ENCODE data around the gene TTC21A. TPM values are rescaled to one million over a fixed set of nuclear protein-coding genes. Genes with fewer than 3 reads are reported as not detected.

TTC21A gene
- total RNA-seq, 1 donor from 2014 or later: 3.9 TPM

DNA sequence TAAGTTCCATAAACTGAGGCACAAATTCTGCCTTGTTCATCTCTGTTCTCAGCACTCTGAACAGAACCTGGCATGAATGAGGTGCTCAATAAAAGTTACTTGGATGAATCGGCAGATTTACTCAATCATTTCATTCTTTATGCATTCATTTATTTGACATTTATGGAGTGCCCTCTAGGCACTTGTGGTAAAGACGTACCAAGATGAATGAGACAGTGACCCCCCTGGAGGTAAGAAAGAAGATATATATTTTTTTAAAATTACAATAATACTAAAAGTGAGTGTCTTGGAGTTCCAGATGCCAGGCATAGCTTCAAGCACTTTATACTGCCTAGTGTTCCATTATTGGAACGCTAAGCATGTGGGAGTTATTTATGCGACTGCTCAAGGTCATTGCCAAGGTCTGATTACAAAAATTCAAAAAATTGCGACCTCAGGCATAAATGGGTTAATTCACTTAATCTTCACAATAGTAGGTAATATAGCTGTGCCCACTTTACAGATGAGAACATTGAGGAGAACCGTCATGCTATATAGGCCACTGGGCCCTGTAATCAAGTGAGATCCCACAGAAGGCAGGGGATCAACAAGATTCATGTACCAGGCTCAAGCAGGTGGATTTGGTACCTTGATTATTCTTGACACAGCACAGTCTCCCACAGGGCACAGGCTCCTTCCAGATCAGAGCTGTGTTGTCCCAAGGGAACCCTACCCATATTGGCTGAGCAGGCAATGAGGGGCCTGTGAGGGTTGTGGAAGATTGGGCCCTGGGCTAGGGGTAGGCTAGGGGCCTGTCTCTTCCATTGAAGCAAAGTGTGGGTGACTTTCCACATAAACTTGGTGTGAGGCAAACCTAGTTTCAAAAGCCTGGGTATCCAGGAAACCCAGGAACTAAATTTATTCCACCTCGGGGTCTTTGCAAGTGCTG lies 74.2 kb downstream of the TTC21A start:
- Histone ChIP-seq H2AFZ (ENCODE audit: low read depth, low read length) (peak overlapping the region; percentile 86), H3K79me2 (ENCODE audit: insufficient read depth, low read length) (no peaks in the 10 kb centered on the region), H3K36me3 (ENCODE audit: insufficient read depth, low read length) (no peaks in the 10 kb centered on the region), H3K4me2 (ENCODE audit: low read length) (peak overlapping the region; percentile 88), H3K4me1 (ENCODE audit: insufficient read depth, low read length) (peaks cover 19% of the 10 kb centered on the region), H3K4me3 (ENCODE audit: insufficient read depth, low read depth, low read length) (peak overlapping the region; percentile 45), H3K27me3 (ENCODE audit: insufficient read depth, low read length) (no peaks in the 10 kb centered on the region), H3K9ac (ENCODE audit: low read length) (peak overlapping the region; percentile 15), H3K27ac (ENCODE audit: low read depth, low read length) (no peak overlapping the region), H3K9me3 (ENCODE audit: insufficient read depth, low read depth, low read length) (no peaks in the 10 kb centered on the region), H4K20me1 (ENCODE audit: insufficient read depth, low read length) (no peaks in the 10 kb centered on the region)
- H3K4me3 Mint-ChIP-seq (ENCODE audit: unreplicated experiment): peak overlapping the region; percentile 79
- H3K27ac Mint-ChIP-seq (ENCODE audit: unreplicated experiment): peak overlapping the region; percentile 56
- FAIRE-seq: no peak
- H3K27me3 Mint-ChIP-seq (ENCODE audit: low read depth, unreplicated experiment): peaks cover 8% of the 10 kb centered on the region
- peaks cover 4% of the 10 kb centered on the region for H3K9me3 Mint-ChIP-seq (ENCODE audit: unreplicated experiment)
- H3K4me1 Mint-ChIP-seq (ENCODE audit: low read depth, unreplicated experiment): peaks cover 23% of the 10 kb centered on the region
- H3K36me3 Mint-ChIP-seq (ENCODE audit: low read depth, unreplicated experiment): peaks cover 2% of the 10 kb centered on the region
- no peak for DNase-seq (ENCODE audit: low read depth)
- TF ChIP-seq CTCF (IDR thresholded peaks at IDR 0.05; ENCODE audit: insufficient read depth, low read depth, low read length) (no peak), EZH2 (IDR thresholded peaks at IDR 0.05; ENCODE audit: insufficient read depth, low read length) (no peak)

DNA sequence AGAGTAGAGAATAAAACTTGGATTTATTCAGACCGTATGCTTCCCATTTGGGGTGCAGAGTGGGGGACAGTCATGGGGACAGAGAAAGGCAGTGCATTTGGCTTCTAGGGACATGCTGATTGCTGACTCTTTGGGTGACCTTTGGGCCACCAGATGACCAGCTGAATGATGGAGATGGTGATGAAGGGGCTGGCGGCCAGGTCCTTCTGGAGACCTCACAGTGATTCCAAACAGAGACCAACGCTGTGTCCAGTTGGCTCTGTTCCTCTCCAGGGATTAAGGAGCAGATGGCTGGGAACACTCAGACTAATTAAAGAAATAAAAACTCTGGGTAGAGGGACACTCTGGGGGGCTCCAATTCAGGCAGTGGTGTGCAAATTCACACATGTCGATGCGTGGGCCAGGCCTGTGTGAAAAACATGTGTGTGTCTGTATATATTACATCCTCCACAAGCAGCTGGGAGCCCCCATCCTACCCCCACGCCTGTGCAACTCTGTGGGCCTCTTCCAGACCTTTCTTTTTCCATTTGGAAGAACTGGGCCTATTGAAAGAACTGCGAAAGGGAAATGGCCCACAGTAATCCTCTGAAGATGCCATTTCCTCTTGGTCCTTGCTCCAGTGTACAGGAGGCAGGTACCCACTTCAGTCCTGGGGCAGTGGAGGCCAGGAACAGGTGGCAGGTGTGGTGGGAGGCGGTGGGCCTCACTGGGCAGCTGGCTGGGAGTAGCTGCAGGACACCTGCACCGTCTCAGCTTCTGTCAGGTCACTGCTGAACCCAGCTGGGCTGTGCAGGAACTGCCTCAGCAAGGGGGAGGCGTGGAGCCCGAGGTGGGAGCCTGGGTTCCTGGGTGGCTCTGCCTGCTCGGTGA lies 76.0 kb downstream of the TTC21A start:
- Histone ChIP-seq H3K4me3 (ENCODE audit: insufficient read depth, low read depth, low read length) (no peak overlapping the region), H2AFZ (ENCODE audit: low read depth, low read length) (no peak overlapping the region), H3K79me2 (ENCODE audit: insufficient read depth, low read length) (no peaks in the 10 kb centered on the region), H3K27me3 (ENCODE audit: insufficient read depth, low read length) (no peaks in the 10 kb centered on the region), H3K36me3 (ENCODE audit: insufficient read depth, low read length) (no peaks in the 10 kb centered on the region), H3K9ac (ENCODE audit: low read length) (no peak overlapping the region), H3K9me3 (ENCODE audit: insufficient read depth, low read depth, low read length) (no peaks in the 10 kb centered on the region), H3K27ac (ENCODE audit: low read depth, low read length) (no peak overlapping the region), H3K4me1 (ENCODE audit: insufficient read depth, low read length) (peaks cover 7% of the 10 kb centered on the region), H3K4me2 (ENCODE audit: low read length) (no peak overlapping the region), H4K20me1 (ENCODE audit: insufficient read depth, low read length) (no peaks in the 10 kb centered on the region)
- Mint-ChIP-seq H3K9me3 (ENCODE audit: unreplicated experiment) (peaks cover 4% of the 10 kb centered on the region), H3K36me3 (ENCODE audit: low read depth, unreplicated experiment) (peaks cover 2% of the 10 kb centered on the region), H3K27me3 (ENCODE audit: low read depth, unreplicated experiment) (peaks cover 11% of the 10 kb centered on the region), H3K27ac (ENCODE audit: unreplicated experiment) (no peak overlapping the region), H3K4me3 (ENCODE audit: unreplicated experiment) (no peak overlapping the region), H3K4me1 (ENCODE audit: low read depth, unreplicated experiment) (peaks cover 20% of the 10 kb centered on the region)
- TF ChIP-seq CTCF (IDR thresholded peaks at IDR 0.05; ENCODE audit: insufficient read depth, low read depth, low read length) (no peak), EZH2 (IDR thresholded peaks at IDR 0.05; ENCODE audit: insufficient read depth, low read length) (no peak)
- no peak for FAIRE-seq
- DNase-seq (ENCODE audit: low read depth): no peak

All from astrocyte (in vitro differentiated cells and primary cell).